Endothelial cell of umbilical vein (primary cell): ENCODE measurements around the gene PCDH9.

Source experiments
- EZH2 ChIP-seq: IDR thresholded peaks from 2 replicates; pipeline ENCODE4 v1.6.1; 2012; ENCODE audit warnings: borderline replicate concordance, low read depth, mild to moderate bottlenecking, moderate library complexity, low read length, inconsistent platforms; ENCODE audit not compliant: severe bottlenecking
- FOS ChIP-seq: IDR thresholded peaks from 2 replicates; pipeline ENCODE4 v1.6.1; 2011; ENCODE audit warnings: mild to moderate bottlenecking, low read length, moderate library complexity, borderline replicate concordance; ENCODE audit not compliant: insufficient read depth
- MYC ChIP-seq: IDR thresholded peaks from one replicate; pipeline ENCODE4 v1.6.1; 2011; ENCODE audit warnings: mild to moderate bottlenecking, low read depth, low read length
- POLR2A ChIP-seq: IDR thresholded peaks from 2 replicates; pipeline ENCODE4 v1.6.1; 2012; ENCODE audit warnings: low read depth, mild to moderate bottlenecking, control low read depth, low read length
- POLR2AphosphoS5 ChIP-seq: IDR thresholded peaks from 2 replicates; pipeline ENCODE4 v1.6.1; 2012; ENCODE audit warnings: low read depth, mild to moderate bottlenecking, control low read depth, low read length, moderate library complexity; ENCODE audit not compliant: insufficient read depth
- TF ChIP-seq, protein P1 (sequence below), 2 donors: IDR thresholded peaks; 1 replicate in 1 of 2; 2 replicates in 1 of 2; pipeline ENCODE4 v1.5.1; 2011; ENCODE audit warnings: low read length in 2 of 2, mild to moderate bottlenecking in 2 of 2, moderate library complexity in 2 of 2, control low read depth in 1 of 2, inconsistent platforms in 1 of 2, low read depth in 1 of 2; ENCODE audit not compliant: insufficient read depth in 1 of 2; ENCODE audit errors: extremely low read depth in 1 of 2
- TF ChIP-seq, protein P2 (sequence below): IDR thresholded peaks from 2 replicates; pipeline ENCODE4 v1.6.1; 2011; ENCODE audit not compliant: insufficient read depth, insufficient read length

DNA sequence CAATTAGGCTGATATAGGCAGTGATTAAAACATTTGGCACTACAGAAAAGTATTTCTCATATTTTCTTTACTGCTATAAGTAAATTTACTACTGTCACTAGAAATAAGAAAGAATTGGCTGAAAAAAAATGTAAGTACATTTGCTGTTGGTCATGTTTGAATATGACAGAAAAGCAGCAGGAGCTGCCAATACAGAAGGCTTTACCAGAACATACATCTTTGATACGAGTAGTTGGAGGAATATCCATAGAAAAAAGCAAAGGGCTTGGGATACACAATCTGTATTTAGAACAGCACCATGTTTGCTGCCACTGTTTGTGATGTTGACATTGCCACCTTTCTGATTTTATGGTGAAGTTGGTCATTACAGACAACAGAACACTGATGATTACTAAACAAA, 21.6 kb downstream of the PCDH9 start:
- TF ChIP-seq, protein P1, sequence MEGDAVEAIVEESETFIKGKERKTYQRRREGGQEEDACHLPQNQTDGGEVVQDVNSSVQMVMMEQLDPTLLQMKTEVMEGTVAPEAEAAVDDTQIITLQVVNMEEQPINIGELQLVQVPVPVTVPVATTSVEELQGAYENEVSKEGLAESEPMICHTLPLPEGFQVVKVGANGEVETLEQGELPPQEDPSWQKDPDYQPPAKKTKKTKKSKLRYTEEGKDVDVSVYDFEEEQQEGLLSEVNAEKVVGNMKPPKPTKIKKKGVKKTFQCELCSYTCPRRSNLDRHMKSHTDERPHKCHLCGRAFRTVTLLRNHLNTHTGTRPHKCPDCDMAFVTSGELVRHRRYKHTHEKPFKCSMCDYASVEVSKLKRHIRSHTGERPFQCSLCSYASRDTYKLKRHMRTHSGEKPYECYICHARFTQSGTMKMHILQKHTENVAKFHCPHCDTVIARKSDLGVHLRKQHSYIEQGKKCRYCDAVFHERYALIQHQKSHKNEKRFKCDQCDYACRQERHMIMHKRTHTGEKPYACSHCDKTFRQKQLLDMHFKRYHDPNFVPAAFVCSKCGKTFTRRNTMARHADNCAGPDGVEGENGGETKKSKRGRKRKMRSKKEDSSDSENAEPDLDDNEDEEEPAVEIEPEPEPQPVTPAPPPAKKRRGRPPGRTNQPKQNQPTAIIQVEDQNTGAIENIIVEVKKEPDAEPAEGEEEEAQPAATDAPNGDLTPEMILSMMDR (IDR thresholded peaks at IDR 0.05; ENCODE audit: extremely low read depth in 1 of 2, insufficient read depth in 1 of 2, low read depth in 1 of 2, low read length in 2 of 2): no peak
- TF ChIP-seq POLR2A: no peak
- no peak for TF ChIP-seq EZH2
- no peak for TF ChIP-seq FOS
- TF ChIP-seq POLR2AphosphoS5: no peak
- no peak for TF ChIP-seq MYC
- TF ChIP-seq, protein P2, sequence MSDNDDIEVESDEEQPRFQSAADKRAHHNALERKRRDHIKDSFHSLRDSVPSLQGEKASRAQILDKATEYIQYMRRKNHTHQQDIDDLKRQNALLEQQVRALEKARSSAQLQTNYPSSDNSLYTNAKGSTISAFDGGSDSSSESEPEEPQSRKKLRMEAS: no peak
